HFFc6 (cell line): Measurements from ENCODE around the gene PRDM11. TPM values are rescaled to one million over a fixed set of nuclear protein-coding genes. Genes with fewer than 3 reads are reported as not detected.

Experiments used
- DNase-seq: peaks from one replicate; pipeline ENCODE4 v3.0.0-alpha.2; 2018
- H3K27ac Mint-ChIP-seq: 2 replicates; pipeline ENCODE4 v1.8.0; 2020; ENCODE audit warnings: mild to moderate bottlenecking, mixed read lengths
- H3K27me3 Mint-ChIP-seq: 2 replicates; pipeline ENCODE4 v1.8.0; 2021; ENCODE audit warnings: mild to moderate bottlenecking, moderate library complexity, mixed read lengths; ENCODE audit not compliant: insufficient read depth
- H3K36me3 Mint-ChIP-seq: 2 replicates; pipeline ENCODE4 v1.8.0; 2021; ENCODE audit warnings: low read depth, mixed read lengths
- H3K4me1 Mint-ChIP-seq: 2 replicates; pipeline ENCODE4 v1.8.0; 2020; ENCODE audit warnings: low read depth, mixed read lengths
- H3K4me3 Mint-ChIP-seq: 2 replicates; pipeline ENCODE4 v1.8.0; 2020; ENCODE audit warnings: mild to moderate bottlenecking, moderate library complexity, mixed read lengths
- H3K9me3 Mint-ChIP-seq: 2 replicates; pipeline ENCODE4 v1.8.0; 2020; ENCODE audit warnings: mild to moderate bottlenecking, mixed read lengths
- CTCF ChIP-seq: fragments of 200-600 bp; sonication (generic); IDR thresholded peaks from 2 replicates; pipeline ENCODE4 v1.5.0; 2021; ENCODE audit warnings: antibody characterized with exemption, mild to moderate bottlenecking
- total RNA-seq, 6 experiments: library from RNA; stranded (reverse); fragmentation: NEBNext Ultra II Directional; extraction: Animal tissue kit (Norgen Biotek cat#: 25700); gene quantifications; 2 replicates in 1 of 6; 3 replicates in 5 of 6; pipeline ENCODE4 v1.2.3, GENCODE V29; 2021

Gene PRDM11
- total RNA-seq, 6 experiments from 2014 or later: 2.0 to 5.6 (median 2.7) TPM

- no peaks in the 10 kb centered on the region for H3K9me3 Mint-ChIP-seq
- H3K4me1 Mint-ChIP-seq: no peaks in the 10 kb centered on the region
- H3K4me3 Mint-ChIP-seq: no peak overlapping the region
- TF ChIP-seq CTCF: no peak
- no peak for DNase-seq
- no peaks in the 10 kb centered on the region for H3K36me3 Mint-ChIP-seq
- H3K27ac Mint-ChIP-seq: no peak overlapping the region
- peaks cover 30% of the 10 kb centered on the region for H3K27me3 Mint-ChIP-seq
Observed at GRCh38 chr11:45250035-45250718, 103.7 kb downstream of the PRDM11 start.

GRCh38 chr11:45252134-45252856 is 105.9 kb downstream of the PRDM11 start:
- no peaks in the 10 kb centered on the region for H3K9me3 Mint-ChIP-seq
- no peaks in the 10 kb centered on the region for H3K36me3 Mint-ChIP-seq
- H3K27me3 Mint-ChIP-seq: peaks cover 29% of the 10 kb centered on the region
- H3K27ac Mint-ChIP-seq: no peak overlapping the region
- TF ChIP-seq CTCF: peak; percentile 85
- DNase-seq: peak; percentile 16
- H3K4me3 Mint-ChIP-seq: no peak overlapping the region
- H3K4me1 Mint-ChIP-seq: no peaks in the 10 kb centered on the region

GRCh38 chr11:45252877-45253276 is 106.4 kb downstream of the PRDM11 start:
- Mint-ChIP-seq H3K27me3 (peaks cover 25% of the 10 kb centered on the region), H3K36me3 (no peaks in the 10 kb centered on the region), H3K27ac (no peak overlapping the region)

GRCh38 chr11:45253640-45254039 is 107.2 kb downstream of the PRDM11 start:
- Mint-ChIP-seq H3K27ac (no peak overlapping the region), H3K27me3 (peaks cover 25% of the 10 kb centered on the region), H3K9me3 (no peaks in the 10 kb centered on the region), H3K36me3 (no peaks in the 10 kb centered on the region), H3K4me1 (no peaks in the 10 kb centered on the region), H3K4me3 (no peak overlapping the region)
- no peak for TF ChIP-seq CTCF
- DNase-seq: no peak

More at GRCh38 chr11:45252877-45253276, 106.4 kb downstream of the PRDM11 start:
- Mint-ChIP-seq H3K4me3 (no peak overlapping the region), H3K9me3 (no peaks in the 10 kb centered on the region), H3K4me1 (no peaks in the 10 kb centered on the region)
- DNase-seq: no peak
- TF ChIP-seq CTCF: no peak

GRCh38 chr11:45254070-45254469 is 107.6 kb downstream of the PRDM11 start:
- H3K27ac Mint-ChIP-seq: no peak overlapping the region
- H3K27me3 Mint-ChIP-seq: peaks cover 23% of the 10 kb centered on the region
- H3K4me3 Mint-ChIP-seq: no peak overlapping the region
- H3K4me1 Mint-ChIP-seq: peaks cover under 1% of the 10 kb centered on the region; the same call in 1 of the 2 replicates
- TF ChIP-seq CTCF: no peak
- no peaks in the 10 kb centered on the region for H3K9me3 Mint-ChIP-seq
- H3K36me3 Mint-ChIP-seq: no peaks in the 10 kb centered on the region
- no peak for DNase-seq
